ENCODE measurements around the gene MOBP. TPM values are rescaled to one million over a fixed set of nuclear protein-coding genes. Genes with fewer than 3 reads are reported as not detected.

MOBP gene
- total RNA-seq, 4 donors from 2014 or later = 0.08 to 0.47 TPM; not detected in 2

DNA sequence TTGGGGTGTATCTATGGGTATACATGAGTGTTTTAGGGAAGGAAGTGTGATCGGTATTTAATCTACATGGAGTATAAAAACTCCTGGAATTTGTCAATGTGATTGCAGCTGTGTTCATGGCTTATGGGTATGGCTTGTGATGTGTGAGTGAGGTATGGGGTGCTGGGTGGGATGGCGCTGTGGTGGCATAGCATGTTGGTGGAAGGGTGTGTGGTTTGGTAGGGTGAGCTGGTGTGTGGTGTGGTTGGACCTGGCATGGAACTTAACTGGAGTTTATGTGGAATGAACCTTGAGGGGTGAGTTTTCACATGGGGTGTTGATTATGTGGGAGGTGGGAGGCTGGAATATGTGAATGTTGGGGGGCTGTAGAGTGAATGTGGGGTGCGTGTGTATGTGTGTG lies 492 bp upstream of the MOBP start:
- Histone ChIP-seq H3K4me1 (no peaks in the 10 kb centered on the region), H3K4me3 (no peak overlapping the region), H3K27ac (no peak overlapping the region), H3K27me3 (peaks cover 4% of the 10 kb centered on the region), H3K36me3 (no peaks in the 10 kb centered on the region), H3K9me3 (no peaks in the 10 kb centered on the region)
- ATAC-seq = no peak
- TF ChIP-seq EP300 (IDR thresholded peaks at IDR 0.05) = no peak
- TF ChIP-seq, protein P1, sequence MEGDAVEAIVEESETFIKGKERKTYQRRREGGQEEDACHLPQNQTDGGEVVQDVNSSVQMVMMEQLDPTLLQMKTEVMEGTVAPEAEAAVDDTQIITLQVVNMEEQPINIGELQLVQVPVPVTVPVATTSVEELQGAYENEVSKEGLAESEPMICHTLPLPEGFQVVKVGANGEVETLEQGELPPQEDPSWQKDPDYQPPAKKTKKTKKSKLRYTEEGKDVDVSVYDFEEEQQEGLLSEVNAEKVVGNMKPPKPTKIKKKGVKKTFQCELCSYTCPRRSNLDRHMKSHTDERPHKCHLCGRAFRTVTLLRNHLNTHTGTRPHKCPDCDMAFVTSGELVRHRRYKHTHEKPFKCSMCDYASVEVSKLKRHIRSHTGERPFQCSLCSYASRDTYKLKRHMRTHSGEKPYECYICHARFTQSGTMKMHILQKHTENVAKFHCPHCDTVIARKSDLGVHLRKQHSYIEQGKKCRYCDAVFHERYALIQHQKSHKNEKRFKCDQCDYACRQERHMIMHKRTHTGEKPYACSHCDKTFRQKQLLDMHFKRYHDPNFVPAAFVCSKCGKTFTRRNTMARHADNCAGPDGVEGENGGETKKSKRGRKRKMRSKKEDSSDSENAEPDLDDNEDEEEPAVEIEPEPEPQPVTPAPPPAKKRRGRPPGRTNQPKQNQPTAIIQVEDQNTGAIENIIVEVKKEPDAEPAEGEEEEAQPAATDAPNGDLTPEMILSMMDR (IDR thresholded peaks at IDR 0.05) = no peak
- no peak for TF ChIP-seq POLR2A (IDR thresholded peaks at IDR 0.05)
- TF ChIP-seq POLR2AphosphoS5 (IDR thresholded peaks at IDR 0.05) = no peak
- 55 to 87% methylated on average over 3 of the region's 3 CpGs for WGBS, 2 donors (ENCODE audit: low coverage in 1 of 2)

DNA sequence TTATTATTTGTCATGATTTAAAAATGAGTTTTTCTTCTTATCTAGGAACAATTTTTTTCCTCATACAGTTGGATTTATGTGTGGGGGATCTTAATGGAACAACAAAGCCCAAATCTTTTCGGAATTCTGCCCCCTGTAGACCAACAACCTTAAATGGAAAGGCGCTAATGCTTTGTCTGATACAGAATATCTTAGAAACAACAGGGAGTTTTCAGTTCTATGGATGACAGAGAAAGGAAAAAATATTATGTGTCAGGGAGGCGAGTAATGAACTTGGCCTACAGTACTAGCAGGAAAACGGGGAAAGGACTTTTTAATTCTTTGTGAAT lies 592 bp downstream of the MOBP start:
- H3K27ac ChIP-seq = no peak overlapping the region
- ATAC-seq = no peak
- H3K9me3 ChIP-seq = no peaks in the 10 kb centered on the region
- no peak overlapping the region for H3K4me3 ChIP-seq
- WGBS, 2 donors (ENCODE audit: low coverage in 1 of 2) = 37 to 53% methylated on average over 4 of the region's 4 CpGs
- H3K27me3 ChIP-seq = peaks cover 12% of the 10 kb centered on the region
- no peaks in the 10 kb centered on the region for H3K4me1 ChIP-seq
- TF ChIP-seq EP300 (IDR thresholded peaks at IDR 0.05) = no peak
- TF ChIP-seq POLR2AphosphoS5 (IDR thresholded peaks at IDR 0.05) = no peak
- no peak for TF ChIP-seq POLR2A (IDR thresholded peaks at IDR 0.05)
- TF ChIP-seq, protein P1 (IDR thresholded peaks at IDR 0.05) = no peak
- no peaks in the 10 kb centered on the region for H3K36me3 ChIP-seq

DNA sequence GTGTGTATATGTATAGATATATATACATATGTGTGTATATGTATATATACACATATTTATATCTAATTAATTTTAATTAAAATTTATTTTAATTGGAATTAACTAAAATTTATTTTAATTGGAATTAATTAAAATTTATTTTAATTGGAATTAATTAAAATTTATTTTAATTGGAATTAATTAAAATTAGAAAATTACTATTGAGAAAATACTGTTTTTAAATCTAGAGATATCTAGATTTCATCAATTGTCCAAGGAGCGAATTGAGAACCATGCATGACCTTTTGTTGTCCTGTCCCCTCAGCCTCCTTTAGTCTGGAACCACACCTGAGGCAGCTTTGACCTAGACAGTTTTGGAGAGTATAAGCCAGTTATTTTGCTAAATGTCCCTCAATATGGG lies 1.8 kb downstream of the MOBP start:
- TF ChIP-seq, protein P1 (IDR thresholded peaks at IDR 0.05) = no peak
- no peak for TF ChIP-seq POLR2AphosphoS5 (IDR thresholded peaks at IDR 0.05)
- TF ChIP-seq EP300 (IDR thresholded peaks at IDR 0.05) = no peak
- H3K9me3 ChIP-seq = no peaks in the 10 kb centered on the region

DNA sequence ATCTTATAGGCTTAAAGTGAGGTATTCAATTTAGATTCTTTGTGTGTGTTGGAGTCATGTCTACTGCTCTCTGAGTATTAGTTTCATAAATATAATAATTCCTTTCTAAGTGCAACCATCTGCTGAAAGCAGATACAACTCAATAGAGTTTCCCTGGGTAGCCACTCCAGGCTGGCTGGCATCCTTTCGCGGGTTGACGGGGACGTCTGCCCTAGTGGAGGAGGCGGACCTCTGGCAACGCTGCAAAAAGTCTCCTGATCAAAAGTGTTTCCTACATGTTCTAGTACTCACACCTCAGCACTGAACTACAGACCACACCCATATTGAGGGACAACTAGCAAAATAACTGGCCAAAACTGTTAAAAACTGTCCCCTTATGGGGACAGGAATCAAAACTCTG lies 2.5 kb downstream of the MOBP start:
- TF ChIP-seq POLR2AphosphoS5 (IDR thresholded peaks at IDR 0.05) (no peak), EP300 (IDR thresholded peaks at IDR 0.05) (no peak), POLR2A (IDR thresholded peaks at IDR 0.05) (no peak)
- TF ChIP-seq, protein P1 (IDR thresholded peaks at IDR 0.05) = no peak
- peaks cover 19% of the 10 kb centered on the region for H3K27me3 ChIP-seq
- no peak overlapping the region for H3K4me3 ChIP-seq
- ATAC-seq = no peak
- no peaks in the 10 kb centered on the region for H3K36me3 ChIP-seq
- no peaks in the 10 kb centered on the region for H3K9me3 ChIP-seq
- WGBS, 2 donors (ENCODE audit: low coverage in 1 of 2) = 70% methylated on average over 5 of the region's 6 CpGs; no CpG with 5 or more reads in 1 of the 2 donors
- no peak overlapping the region for H3K27ac ChIP-seq
- H3K4me1 ChIP-seq = no peaks in the 10 kb centered on the region

More for the DNA sequence above, 1.8 kb downstream of the MOBP start:
- no peak overlapping the region for H3K4me3 ChIP-seq
- H3K4me1 ChIP-seq = no peaks in the 10 kb centered on the region
- 83 to 100% methylated on average over 1 of the region's 1 CpG for whole genome bisulfite sequencing, 2 donors (ENCODE audit: low coverage in 1 of 2)
- ATAC-seq = no peak
- no peaks in the 10 kb centered on the region for H3K36me3 ChIP-seq
- no peak overlapping the region for H3K27ac ChIP-seq
- peaks cover 19% of the 10 kb centered on the region for H3K27me3 ChIP-seq

DNA sequence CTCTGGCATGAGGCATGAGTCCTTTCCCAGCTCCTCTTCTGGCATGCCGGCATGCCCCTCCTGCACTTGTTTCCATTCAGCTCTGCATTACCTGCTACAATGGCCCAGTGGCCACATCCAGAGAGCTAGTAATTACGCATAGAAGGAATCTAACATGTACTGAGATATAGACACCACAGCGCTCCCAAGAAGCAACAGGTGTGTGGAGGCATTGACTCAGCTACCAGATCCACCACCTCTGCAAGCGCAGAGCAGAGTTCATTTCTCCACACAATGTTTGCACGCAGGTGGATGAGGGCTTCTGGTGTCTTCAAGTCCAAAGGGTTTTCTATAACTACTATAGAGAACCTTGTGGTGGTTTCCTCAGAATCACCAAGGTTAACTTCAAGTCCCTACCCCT lies 4.2 kb downstream of the MOBP start:
- Histone ChIP-seq H3K4me1 (no peaks in the 10 kb centered on the region), H3K27ac (no peak overlapping the region), H3K36me3 (no peaks in the 10 kb centered on the region), H3K4me3 (no peak overlapping the region), H3K27me3 (peaks cover 19% of the 10 kb centered on the region), H3K9me3 (peaks cover 0 to 2% (median 0%) of the 10 kb centered on the region in 3 donors)
- TF ChIP-seq POLR2AphosphoS5 (IDR thresholded peaks at IDR 0.05) (no peak), EP300 (IDR thresholded peaks at IDR 0.05) (no peak), POLR2A (IDR thresholded peaks at IDR 0.05) (no peak)
- TF ChIP-seq, protein P1 (IDR thresholded peaks at IDR 0.05) = no peak
- ATAC-seq = no peak
- WGBS, 2 donors (ENCODE audit: low coverage in 1 of 2) = 92% methylated on average over 5 of the region's 5 CpGs; no CpG with 5 or more reads in 1 of the 2 donors
